ENCODE data around the gene RCC1.
A peak's percentile ranks its signal among the peaks of the same experiment; 100 is the strongest.
"Not testable (repeated sequence)": the region's sequence is repeated elsewhere in the genome, so short reads cannot be mapped to it uniquely, and the experiment has no call there.

RCC1 gene, protein sequence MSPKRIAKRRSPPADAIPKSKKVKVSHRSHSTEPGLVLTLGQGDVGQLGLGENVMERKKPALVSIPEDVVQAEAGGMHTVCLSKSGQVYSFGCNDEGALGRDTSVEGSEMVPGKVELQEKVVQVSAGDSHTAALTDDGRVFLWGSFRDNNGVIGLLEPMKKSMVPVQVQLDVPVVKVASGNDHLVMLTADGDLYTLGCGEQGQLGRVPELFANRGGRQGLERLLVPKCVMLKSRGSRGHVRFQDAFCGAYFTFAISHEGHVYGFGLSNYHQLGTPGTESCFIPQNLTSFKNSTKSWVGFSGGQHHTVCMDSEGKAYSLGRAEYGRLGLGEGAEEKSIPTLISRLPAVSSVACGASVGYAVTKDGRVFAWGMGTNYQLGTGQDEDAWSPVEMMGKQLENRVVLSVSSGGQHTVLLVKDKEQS

DNA sequence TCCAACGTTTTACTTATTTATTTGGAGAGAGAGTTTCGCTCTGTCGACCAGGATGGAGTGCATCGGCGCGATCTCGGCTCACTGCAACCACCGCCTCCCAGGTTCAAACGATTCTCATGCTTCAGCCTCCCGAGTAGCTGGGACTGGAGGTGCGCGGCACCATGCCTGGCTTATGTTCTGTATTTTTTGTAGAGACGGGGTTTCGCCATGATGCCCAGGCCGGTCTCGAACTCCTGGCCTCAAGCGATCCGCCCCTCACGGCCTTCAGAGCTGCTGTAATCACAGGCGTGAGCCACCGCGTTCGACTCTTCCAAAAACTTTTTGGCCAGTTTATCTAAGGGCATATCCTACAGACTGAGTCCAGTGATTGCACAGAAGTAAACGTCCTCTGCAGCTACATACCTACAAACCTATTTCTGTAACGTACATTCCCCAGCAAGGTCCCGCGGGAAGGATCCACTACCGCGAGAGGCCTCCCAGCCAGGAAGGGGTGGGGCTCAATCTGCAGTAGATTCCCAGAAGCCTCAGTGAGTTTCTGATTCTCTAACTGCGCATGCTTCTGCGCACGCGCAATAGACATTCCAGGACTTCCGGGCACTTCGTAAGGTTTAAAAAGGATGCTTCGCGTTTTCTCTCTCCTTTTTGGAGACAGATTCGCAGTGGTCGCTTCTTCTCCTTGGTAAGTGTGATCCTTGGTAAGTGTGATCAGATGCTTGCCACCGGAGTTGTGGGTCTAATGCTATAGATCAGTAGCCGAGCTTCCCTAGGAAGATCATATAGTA, at the start of gene RCC1:
Gene RCC1 (plus strand): TSS at position 638 of the 782 bp plus-strand sequence. CDS start 23,824 bp downstream, outside the sequence.
- H3K9me3 ChIP-seq (ENCODE audit: control insufficient read depth, insufficient read depth, low read length), result no peaks in the 10 kb centered on the region
- H3K4me1 ChIP-seq (ENCODE audit: insufficient read depth, low read length), result peaks cover 12% of the 10 kb centered on the region
- peak within 1 kb of the TSS; percentile 90 for H3K9ac ChIP-seq (ENCODE audit: low read depth, low read length)
- H3K36me3 ChIP-seq (ENCODE audit: insufficient read depth, low read length), result peaks cover 40% of the 10 kb centered on the region

DNA sequence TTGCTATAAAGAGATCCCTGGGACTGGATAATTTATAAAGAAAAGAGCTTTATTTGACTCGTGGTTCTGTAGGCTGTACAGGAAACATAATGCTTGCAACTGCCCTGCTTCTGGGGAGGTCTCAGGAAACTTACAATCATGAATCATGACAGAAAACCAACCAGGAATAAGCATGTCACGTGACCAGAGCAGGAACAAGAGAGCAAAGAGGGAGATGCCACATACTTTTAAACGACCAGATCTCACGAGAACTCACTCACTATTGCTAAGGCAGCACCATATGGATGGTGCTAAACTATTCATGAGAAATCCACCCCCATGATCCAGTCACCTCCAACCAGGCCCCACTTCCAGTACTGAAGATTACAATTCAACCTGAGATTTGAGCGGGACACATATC, 49.8 kb upstream of the RCC1 start:
- no peaks in the 10 kb centered on the region for H3K36me3 ChIP-seq (ENCODE audit: insufficient read depth, low read length)
- no peaks in the 10 kb centered on the region for H3K9me3 ChIP-seq (ENCODE audit: control insufficient read depth, insufficient read depth, low read length)
- H3K9ac ChIP-seq (ENCODE audit: low read depth, low read length), result no peak overlapping the region
- H3K4me1 ChIP-seq (ENCODE audit: insufficient read depth, low read length), result peaks cover 8% of the 10 kb centered on the region

DNA sequence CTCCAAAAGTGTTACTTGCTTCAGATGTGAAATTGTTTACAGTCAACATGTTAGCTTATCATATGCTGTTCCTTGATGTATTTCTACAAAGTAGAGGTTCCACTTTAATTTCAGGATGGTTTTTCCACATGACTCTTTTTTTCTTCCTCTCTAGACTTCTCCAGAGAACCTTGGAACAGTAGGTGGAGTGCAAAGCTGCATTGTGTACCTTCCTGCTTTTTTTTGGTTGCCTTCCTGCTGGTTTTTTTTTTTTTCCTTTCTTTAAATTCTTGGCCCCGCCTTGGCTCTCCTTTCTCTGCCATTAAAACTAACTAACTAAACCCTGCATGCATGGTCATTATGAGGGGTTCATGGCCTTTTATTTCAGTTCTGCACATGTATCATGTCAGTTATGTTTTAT, 48.2 kb upstream of the RCC1 start:
- H3K36me3 ChIP-seq (ENCODE audit: insufficient read depth, low read length), result no peaks in the 10 kb centered on the region
- no peak overlapping the region for H3K9ac ChIP-seq (ENCODE audit: low read depth, low read length)
- peaks cover 8% of the 10 kb centered on the region for H3K4me1 ChIP-seq (ENCODE audit: insufficient read depth, low read length)
- H3K9me3 ChIP-seq (ENCODE audit: control insufficient read depth, insufficient read depth, low read length), result no peaks in the 10 kb centered on the region

DNA sequence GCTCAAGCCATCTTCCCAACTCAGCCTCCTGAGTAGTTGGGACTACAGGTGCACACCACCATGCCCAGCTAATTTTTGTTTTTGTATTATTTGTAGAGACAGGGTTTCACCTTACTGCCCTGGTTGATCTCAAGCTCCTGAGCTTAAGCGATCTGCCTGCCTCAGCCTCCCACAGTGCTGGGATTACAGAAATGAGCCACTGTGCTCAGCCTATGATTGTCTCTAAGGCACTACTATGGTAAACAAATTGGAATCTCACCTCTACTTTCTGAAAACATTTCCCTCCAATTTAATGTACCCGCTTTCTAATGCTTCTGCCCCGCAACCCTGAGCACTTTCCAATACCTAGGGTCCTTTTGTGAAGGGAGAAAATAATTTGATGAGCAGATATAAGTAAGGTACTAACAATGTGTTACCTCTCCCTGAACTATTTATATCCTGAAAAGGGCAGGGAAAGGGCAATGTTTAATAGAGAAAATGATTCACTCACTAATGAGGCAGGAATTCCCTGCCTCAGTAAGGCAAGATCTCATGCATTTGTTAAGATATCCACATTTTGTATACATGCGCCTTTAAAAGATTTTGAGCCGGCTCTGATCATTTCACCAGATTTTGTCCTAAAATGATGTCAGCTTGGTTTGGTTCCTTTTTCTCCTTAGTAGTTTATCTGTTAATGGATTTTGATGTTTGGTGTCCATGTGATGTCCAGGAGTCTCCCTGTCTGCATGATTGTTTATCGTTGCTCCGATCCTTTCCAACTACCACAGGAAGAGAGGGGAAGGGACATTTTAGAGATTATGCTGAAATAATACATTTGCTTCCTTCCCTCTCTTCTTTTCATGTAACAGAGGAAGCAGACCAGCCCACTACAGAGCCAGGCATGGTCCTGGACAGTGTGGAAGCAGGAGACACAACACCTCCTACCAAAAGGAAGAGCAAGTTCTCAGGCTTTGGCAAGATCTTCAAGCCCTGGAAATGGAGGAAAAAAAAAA, 47.3 kb upstream of the RCC1 start:
- Histone ChIP-seq H3K4me1 (ENCODE audit: insufficient read depth, low read length) (peaks cover 8% of the 10 kb centered on the region), H3K9ac (ENCODE audit: low read depth, low read length) (no peak overlapping the region), H3K36me3 (ENCODE audit: insufficient read depth, low read length) (no peaks in the 10 kb centered on the region), H3K9me3 (ENCODE audit: control insufficient read depth, insufficient read depth, low read length) (no peaks in the 10 kb centered on the region)

DNA sequence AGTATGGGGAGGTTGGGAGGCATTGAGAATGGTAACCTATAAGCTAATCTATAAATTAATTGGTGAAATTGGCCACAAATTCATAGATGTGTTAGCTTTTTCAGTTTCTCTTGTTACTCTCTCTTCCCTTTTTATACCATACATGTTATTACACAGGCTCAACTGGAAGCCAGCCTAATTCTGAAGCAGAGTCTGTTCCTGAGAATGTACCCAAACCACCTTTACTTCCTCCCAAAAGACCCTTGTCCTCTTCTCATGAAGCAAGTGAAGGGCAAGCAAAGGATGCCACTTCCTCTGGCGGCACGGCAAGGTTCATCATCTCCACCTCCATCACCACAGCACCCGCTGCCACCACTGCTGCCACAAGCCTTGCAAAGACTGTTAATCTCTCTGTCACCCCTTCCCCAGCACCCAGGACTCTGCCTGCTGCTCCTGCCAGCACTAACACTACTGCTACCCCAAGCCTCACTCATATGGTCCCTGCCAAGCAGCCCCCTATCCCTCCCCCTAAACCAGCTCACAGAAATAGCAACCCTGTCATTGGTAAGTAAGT, 39.5 kb upstream of the RCC1 start:
- H3K36me3 ChIP-seq (ENCODE audit: insufficient read depth, low read length), result peaks cover 16% of the 10 kb centered on the region; the same call in 1 of the 2 replicates
- no peaks in the 10 kb centered on the region for H3K4me1 ChIP-seq (ENCODE audit: insufficient read depth, low read length)
- H3K9ac ChIP-seq (ENCODE audit: low read depth, low read length), result no peak overlapping the region
- H3K9me3 ChIP-seq (ENCODE audit: control insufficient read depth, insufficient read depth, low read length), result no peaks in the 10 kb centered on the region

DNA sequence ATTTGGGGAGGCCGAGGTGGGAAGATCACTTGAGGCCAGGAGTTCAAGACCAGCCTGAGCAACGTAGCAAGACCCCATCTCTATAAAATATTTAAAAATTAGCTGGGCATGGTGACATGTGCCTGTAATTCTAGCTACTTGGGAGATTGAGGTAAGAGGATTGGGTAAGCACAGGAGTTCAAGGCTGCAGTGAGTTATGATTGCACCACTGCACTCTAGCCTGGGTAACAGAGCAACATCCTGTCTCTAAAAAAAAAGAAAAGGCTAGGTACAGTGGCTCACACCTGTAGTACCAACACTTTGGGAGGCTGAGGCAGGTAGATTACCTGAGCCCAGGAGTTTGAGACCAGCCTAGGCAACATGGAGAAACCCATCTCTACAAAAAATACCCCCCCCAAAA, 35.7 kb upstream of the RCC1 start:
- Histone ChIP-seq H3K9ac (ENCODE audit: low read depth, low read length) (no peak overlapping the region), H3K4me1 (ENCODE audit: insufficient read depth, low read length) (no peaks in the 10 kb centered on the region), H3K36me3 (ENCODE audit: insufficient read depth, low read length) (peaks cover 23% of the 10 kb centered on the region), H3K9me3 (ENCODE audit: control insufficient read depth, insufficient read depth, low read length) (no peaks in the 10 kb centered on the region)

DNA sequence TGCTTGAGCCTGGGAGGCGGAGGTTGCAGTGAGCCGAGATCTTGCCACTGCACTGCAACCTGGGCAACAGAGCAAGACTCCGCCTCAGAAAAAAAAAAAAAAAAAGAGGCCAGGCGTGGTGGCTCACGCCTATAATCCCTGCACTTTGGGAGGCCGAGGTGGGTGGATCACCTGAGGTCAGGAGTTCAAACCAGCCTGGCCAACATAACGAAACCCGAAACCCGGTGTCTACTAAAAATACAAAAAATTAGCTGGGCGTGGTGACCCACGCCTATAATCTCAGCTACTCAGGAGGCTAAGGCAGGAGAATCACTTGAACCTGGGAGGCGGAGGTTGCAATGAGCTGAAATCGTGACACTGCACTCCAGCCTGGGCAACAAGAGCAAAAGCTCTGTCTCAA, 26.3 kb upstream of the RCC1 start:
- H3K4me1 ChIP-seq (ENCODE audit: insufficient read depth, low read length); H3K9ac ChIP-seq (ENCODE audit: low read depth, low read length); H3K36me3 ChIP-seq (ENCODE audit: insufficient read depth, low read length); H3K9me3 ChIP-seq (ENCODE audit: control insufficient read depth, insufficient read depth, low read length): not testable (repeated sequence)

DNA sequence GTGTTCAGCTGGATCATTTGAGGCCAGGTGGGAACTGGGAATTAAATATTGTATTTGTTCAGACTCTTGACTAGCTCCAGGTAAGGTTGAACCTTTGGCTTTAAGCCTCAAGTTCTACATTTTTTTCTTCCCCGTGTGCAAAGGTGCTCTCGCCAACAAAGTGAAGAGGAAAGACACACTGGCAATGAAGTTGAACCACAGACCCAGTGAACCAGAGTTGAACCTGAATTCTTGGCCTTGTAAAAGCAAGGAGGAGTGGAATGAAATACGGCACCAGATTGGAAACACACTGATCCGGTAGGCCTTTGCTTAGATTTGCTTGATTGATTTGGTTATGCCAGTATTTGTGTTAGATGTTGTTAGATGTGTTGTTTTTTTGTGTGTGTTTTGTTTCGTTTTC, 25.5 kb upstream of the RCC1 start:
- Histone ChIP-seq H3K4me1 (ENCODE audit: insufficient read depth, low read length) (no peaks in the 10 kb centered on the region), H3K9ac (ENCODE audit: low read depth, low read length) (no peak overlapping the region), H3K9me3 (ENCODE audit: control insufficient read depth, insufficient read depth, low read length) (no peaks in the 10 kb centered on the region), H3K36me3 (ENCODE audit: insufficient read depth, low read length) (peaks cover 9% of the 10 kb centered on the region)

DNA sequence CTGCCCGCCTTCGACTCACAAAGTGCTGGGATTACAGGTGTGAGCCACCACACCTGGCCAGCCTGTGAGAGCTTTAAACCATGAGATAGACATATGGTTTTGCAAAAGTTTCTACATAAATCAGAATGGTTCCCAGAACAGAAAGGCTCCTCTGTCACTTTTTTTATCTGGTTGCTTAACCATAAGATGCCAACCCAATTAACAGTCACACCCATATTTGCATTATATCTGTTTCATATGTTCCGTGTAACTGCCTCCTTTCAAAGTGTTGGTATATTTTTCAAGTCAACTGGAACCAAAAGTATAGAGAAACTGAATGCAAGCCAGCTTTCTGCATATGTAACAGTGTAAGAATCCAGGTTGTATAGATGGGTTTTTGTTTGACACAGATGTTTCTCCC, 23.7 kb upstream of the RCC1 start:
- Histone ChIP-seq H3K36me3 (ENCODE audit: insufficient read depth, low read length) (peaks cover 9% of the 10 kb centered on the region), H3K9me3 (ENCODE audit: control insufficient read depth, insufficient read depth, low read length) (no peaks in the 10 kb centered on the region), H3K9ac (ENCODE audit: low read depth, low read length) (no peak overlapping the region), H3K4me1 (ENCODE audit: insufficient read depth, low read length) (no peaks in the 10 kb centered on the region)

DNA sequence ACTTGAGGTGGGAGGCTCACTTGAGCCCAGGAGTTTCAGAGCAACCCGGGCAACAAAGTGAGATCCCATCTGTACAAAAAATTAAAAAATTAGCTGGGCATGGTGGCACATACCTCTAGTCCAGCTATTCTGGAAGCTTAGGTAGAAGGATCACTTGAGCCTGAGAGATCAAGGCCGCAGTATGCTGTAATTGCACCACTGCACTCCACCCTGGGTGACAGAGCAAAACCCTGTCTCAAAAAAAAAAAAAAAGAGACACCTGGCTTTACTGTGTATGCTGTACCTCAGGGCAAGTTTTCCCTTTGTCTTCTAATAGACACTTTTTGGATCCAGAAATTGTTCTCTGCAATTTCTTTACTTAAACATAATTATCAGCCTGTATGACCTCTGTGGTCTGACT, 23.1 kb upstream of the RCC1 start:
- no peak overlapping the region for H3K9ac ChIP-seq (ENCODE audit: low read depth, low read length)
- peaks cover 9% of the 10 kb centered on the region for H3K36me3 ChIP-seq (ENCODE audit: insufficient read depth, low read length)
- H3K9me3 ChIP-seq (ENCODE audit: control insufficient read depth, insufficient read depth, low read length), result no peaks in the 10 kb centered on the region
- H3K4me1 ChIP-seq (ENCODE audit: insufficient read depth, low read length), result no peaks in the 10 kb centered on the region

DNA sequence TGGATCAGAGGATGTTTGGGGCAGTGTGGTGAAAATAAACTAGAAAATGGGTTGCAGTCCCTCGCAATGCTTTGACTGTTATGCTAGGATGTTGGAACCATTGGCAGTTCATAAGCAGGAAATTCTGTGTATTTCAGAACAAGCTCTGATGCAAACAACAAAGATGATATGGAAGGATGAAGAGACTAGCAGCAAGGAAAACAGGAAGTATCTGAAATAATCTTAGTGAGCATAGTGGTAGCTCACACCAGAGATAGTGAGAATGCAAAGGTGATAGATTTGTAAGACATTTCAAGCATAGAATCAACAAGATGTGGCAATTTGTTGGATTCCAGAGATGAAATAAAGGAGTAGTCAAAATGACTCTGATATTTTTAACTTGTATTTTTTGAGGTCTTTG, 11.1 kb upstream of the RCC1 start:
- Histone ChIP-seq H3K9ac (ENCODE audit: low read depth, low read length) (no peak overlapping the region), H3K9me3 (ENCODE audit: control insufficient read depth, insufficient read depth, low read length) (no peaks in the 10 kb centered on the region), H3K4me1 (ENCODE audit: insufficient read depth, low read length) (no peaks in the 10 kb centered on the region), H3K36me3 (ENCODE audit: insufficient read depth, low read length) (peaks cover 24% of the 10 kb centered on the region)

DNA sequence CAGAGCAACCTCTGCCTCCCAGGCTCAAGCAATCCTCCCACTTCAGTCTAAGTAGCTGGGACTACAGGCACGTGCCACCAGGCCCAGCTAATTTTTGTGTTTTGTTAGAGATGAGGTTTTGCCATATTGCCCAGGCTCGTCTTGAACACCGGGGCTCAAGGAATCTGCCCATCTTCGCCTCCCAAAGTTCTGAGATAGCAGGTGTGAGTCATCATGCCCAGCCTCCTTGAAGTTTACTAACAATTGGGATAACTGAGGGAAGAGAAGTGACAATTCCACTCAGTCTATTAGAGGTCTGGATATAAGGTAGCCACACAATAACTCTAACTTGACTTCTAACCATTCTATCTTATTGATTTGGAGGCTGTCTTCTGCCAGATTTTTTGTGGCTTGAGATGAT, 6.3 kb upstream of the RCC1 start:
- no peak overlapping the region for H3K9ac ChIP-seq (ENCODE audit: low read depth, low read length)
- no peaks in the 10 kb centered on the region for H3K9me3 ChIP-seq (ENCODE audit: control insufficient read depth, insufficient read depth, low read length)
- peaks cover 9% of the 10 kb centered on the region for H3K36me3 ChIP-seq (ENCODE audit: insufficient read depth, low read length)
- no peaks in the 10 kb centered on the region for H3K4me1 ChIP-seq (ENCODE audit: insufficient read depth, low read length)

DNA sequence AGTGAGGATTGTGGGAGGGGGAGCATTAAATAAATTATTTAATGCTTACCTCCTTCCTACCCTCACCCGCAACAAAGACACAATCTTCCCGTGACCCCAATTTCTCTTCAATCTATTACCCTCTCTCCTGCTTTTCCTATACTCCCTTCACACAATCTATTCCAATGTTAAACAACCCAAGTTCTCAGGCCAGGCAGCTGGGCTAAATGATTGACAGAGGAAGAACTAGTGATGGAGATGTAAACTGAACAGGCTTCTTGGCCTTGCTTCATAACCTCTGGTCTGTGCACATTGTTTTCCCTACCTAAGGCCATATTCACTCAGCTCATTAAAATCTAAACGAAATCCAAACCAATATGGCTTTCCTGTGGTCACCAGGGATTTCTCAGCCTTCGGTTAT, 3.9 kb upstream of the RCC1 start:
- Histone ChIP-seq H3K9me3 (ENCODE audit: control insufficient read depth, insufficient read depth, low read length) (no peaks in the 10 kb centered on the region), H3K4me1 (ENCODE audit: insufficient read depth, low read length) (no peaks in the 10 kb centered on the region), H3K36me3 (ENCODE audit: insufficient read depth, low read length) (peaks cover 10% of the 10 kb centered on the region), H3K9ac (ENCODE audit: low read depth, low read length) (no peak overlapping the region)

DNA sequence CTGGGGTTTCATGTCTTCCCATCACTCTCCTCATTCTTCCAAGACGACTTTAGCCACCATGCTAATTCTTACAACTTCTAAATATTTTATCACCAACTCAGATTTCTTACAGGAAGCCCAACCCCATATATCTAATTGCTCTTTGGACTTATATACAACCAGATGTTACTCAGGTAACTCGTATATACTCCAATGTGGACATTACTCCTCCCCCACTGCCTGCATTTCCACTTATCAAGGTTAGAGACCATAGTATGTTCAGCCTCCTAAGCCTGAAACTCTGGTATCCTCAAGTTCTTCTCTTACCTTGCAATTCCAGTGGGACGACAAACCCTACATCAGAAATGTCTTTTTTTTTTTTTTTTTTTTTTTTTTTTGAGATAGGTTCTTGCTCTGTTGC, 2.7 kb upstream of the RCC1 start:
- no peaks in the 10 kb centered on the region for H3K9me3 ChIP-seq (ENCODE audit: control insufficient read depth, insufficient read depth, low read length)
- H3K36me3 ChIP-seq (ENCODE audit: insufficient read depth, low read length), result peaks cover 16% of the 10 kb centered on the region
- peaks cover 4% of the 10 kb centered on the region for H3K4me1 ChIP-seq (ENCODE audit: insufficient read depth, low read length)
- no peak overlapping the region for H3K9ac ChIP-seq (ENCODE audit: low read depth, low read length)
